ENCODE data around the gene ARPC5L. TPM values are rescaled to one million over a fixed set of nuclear protein-coding genes. Genes with fewer than 3 reads are reported as not detected.

The ARPC5L gene
- total RNA-seq, 1 donor from 2014 or later = 76.7 TPM

Other genes with a start within 250 kb of the ARPC5L start
- 1.5 and 1.8 TPM in 2 replicates for gene NR6A1, start 90.8 kb upstream of the ARPC5L start, total RNA-seq
- gene OLFML2A, start 85.0 kb upstream of the ARPC5L start, total RNA-seq = 0.11 TPM in 1 of 2 replicates, not detected in the other
- gene WDR38, start 8.7 kb upstream of the ARPC5L start, total RNA-seq = not detected in 2 replicates
- 1,671 and 1,735 TPM in 2 replicates for gene RPL35, start 173 bp upstream of the ARPC5L start, total RNA-seq
- gene GOLGA1, start 79.0 kb downstream of the ARPC5L start, total RNA-seq = 15.5 and 16.1 TPM in 2 replicates

Data from activated T-helper 2 cell treated with anti-CD3 and anti-CD28 coated beads, Interferon-gamma antibody, Interleukin-2, Interleukin-4, amounts not matched to agents 10 μg/mL and 5 μg/mL and 100 μg/mL, durations not matched to agents 14 hours and 24 hours and 36 hours (primary cell).